Trophoblast cell (in vitro differentiated cells and primary cell): ENCODE data around the gene OR2L13. TPM values are rescaled to one million over a fixed set of nuclear protein-coding genes. Genes with fewer than 3 reads are reported as not detected.

Experiments
- DNase-seq, 2 donors: peaks; one replicate each; pipeline ENCODE4 v3.0.0-alpha.2; 2016
- H2AFZ ChIP-seq: 2 replicates; pipeline ENCODE4 v1.6.1; 2013; ENCODE audit warnings: low read length, moderate library complexity, mild to moderate bottlenecking; ENCODE audit not compliant: insufficient read depth, poor library complexity
- H2AK5ac ChIP-seq: 2 replicates; pipeline ENCODE4 v1.6.1; 2013; ENCODE audit warnings: mild to moderate bottlenecking, low read length
- H2BK120ac ChIP-seq: 2 replicates; pipeline ENCODE4 v1.6.1; 2013; ENCODE audit warnings: low read length, mild to moderate bottlenecking, moderate library complexity; ENCODE audit not compliant: insufficient read depth, poor library complexity
- H2BK12ac ChIP-seq: 2 replicates; pipeline ENCODE4 v1.6.1; 2013; ENCODE audit warnings: mild to moderate bottlenecking, low read length, moderate library complexity
- H2BK5ac ChIP-seq: 2 replicates; pipeline ENCODE4 v1.6.1; 2013; ENCODE audit warnings: low read length, low read depth, moderate library complexity, mild to moderate bottlenecking; ENCODE audit not compliant: poor library complexity
- H3K14ac ChIP-seq: 2 replicates; pipeline ENCODE4 v1.6.1; 2013; ENCODE audit warnings: mild to moderate bottlenecking, low read length
- H3K18ac ChIP-seq: 2 replicates; pipeline ENCODE4 v1.6.1; 2013; ENCODE audit warnings: mild to moderate bottlenecking, low read length
- H3K23ac ChIP-seq: 2 replicates; pipeline ENCODE4 v1.6.1; 2013; ENCODE audit warnings: low read length
- H3K27ac ChIP-seq: 2 replicates; pipeline ENCODE4 v1.5.1; 2013; ENCODE audit warnings: low read depth, mild to moderate bottlenecking, inconsistent platforms, low read length, moderate library complexity
- H3K27me3 ChIP-seq: 2 replicates; pipeline ENCODE4 v1.6.1; 2013; ENCODE audit warnings: inconsistent platforms, mild to moderate bottlenecking, low read length, moderate library complexity; ENCODE audit not compliant: insufficient read depth
- H3K36me3 ChIP-seq, 2 experiments: 1 replicate in 1 of 2; 2 replicates in 1 of 2; pipeline ENCODE4 v1.6.1; 2013; ENCODE audit warnings: low read length in 2 of 2, mild to moderate bottlenecking in 2 of 2, moderate library complexity in 1 of 2; ENCODE audit not compliant: insufficient read depth in 2 of 2, control insufficient read depth in 1 of 2
- H3K4ac ChIP-seq: 2 replicates; pipeline ENCODE4 v1.6.1; 2013; ENCODE audit warnings: low read depth, mild to moderate bottlenecking, low read length, moderate library complexity
- H3K4me1 ChIP-seq, 2 experiments: 1 replicate in 1 of 2; 2 replicates in 1 of 2; pipeline ENCODE4 v1.6.1; 2013; ENCODE audit warnings: low read length in 2 of 2, mild to moderate bottlenecking in 2 of 2, moderate library complexity in 1 of 2; ENCODE audit not compliant: insufficient read depth in 2 of 2, control insufficient read depth in 1 of 2
- H3K4me2 ChIP-seq: 2 replicates; pipeline ENCODE4 v1.6.1; 2013; ENCODE audit warnings: inconsistent platforms, mild to moderate bottlenecking, low read length, moderate library complexity
- H3K4me3 ChIP-seq: 2 replicates; pipeline ENCODE4 v1.5.1; 2013; ENCODE audit warnings: mild to moderate bottlenecking, low read depth, low read length, inconsistent platforms
- H3K79me1 ChIP-seq: one replicate; pipeline ENCODE4 v1.6.1; 2013; ENCODE audit warnings: low read length
- H3K79me2 ChIP-seq: 2 replicates; pipeline ENCODE4 v1.6.1; 2013; ENCODE audit warnings: low read length, mild to moderate bottlenecking; ENCODE audit not compliant: control insufficient read depth, insufficient read depth, poor library complexity
- H3K9ac ChIP-seq: 2 replicates; pipeline ENCODE4 v1.6.1; 2013; ENCODE audit warnings: mild to moderate bottlenecking, low read length
- H3K9me3 ChIP-seq: 2 replicates; pipeline ENCODE4 v1.6.1; 2013; ENCODE audit warnings: low read depth, mild to moderate bottlenecking, control low read depth, inconsistent platforms, low read length; ENCODE audit not compliant: insufficient read depth
- H4K12ac ChIP-seq: 2 replicates; pipeline ENCODE4 v1.6.1; 2013; ENCODE audit warnings: low read depth, mild to moderate bottlenecking, low read length, moderate library complexity
- H4K8ac ChIP-seq: 2 replicates; pipeline ENCODE4 v1.6.1; 2013; ENCODE audit warnings: low read depth, mild to moderate bottlenecking, low read length, moderate library complexity
- H4K91ac ChIP-seq: one replicate; pipeline ENCODE4 v1.6.1; 2013; ENCODE audit warnings: low read depth, mild to moderate bottlenecking, low read length, moderate library complexity
- WGBS: extraction: QIAGEN DNeasy Blood & Tissue Kit; methylation state at CpG from one replicate; pipeline ENCODE4 v1.1.7; 2013; ENCODE audit warnings: missing lambda C conversion rate; ENCODE audit not compliant: insufficient read length, insufficient coverage; ENCODE audit errors: extremely low coverage; 5-methylcytosine and 5-hydroxymethylcytosine counted together
- polyA plus RNA-seq: library from polyadenylated mRNA; stranded (reverse); fragments of 200-250 nt; gene quantifications from 2 replicates; pipeline ENCODE4 v1.2.3, GENCODE V29; 2013

The OR2L13 gene
- 0.03 TPM in 1 of 2 replicates, not detected in the other for polyA plus RNA-seq

- H3K9ac ChIP-seq, result no peak within 1 kb of the TSS
- no peak within 1 kb of the TSS for H3K14ac ChIP-seq
- H3K4me1 ChIP-seq, result no peaks in the 10 kb centered on the region
- H3K9me3 ChIP-seq, result peaks cover 6% of the 10 kb centered on the region
- H2AFZ ChIP-seq, result no peak within 1 kb of the TSS
- H3K27ac ChIP-seq, result no peak within 1 kb of the TSS
- H3K27me3 ChIP-seq, result no peaks in the 10 kb centered on the region
- H3K4ac ChIP-seq, result no peak within 1 kb of the TSS
- H3K79me2 ChIP-seq, result no peaks in the 10 kb centered on the region
- H4K12ac ChIP-seq, result no peak within 1 kb of the TSS
- no peak within 1 kb of the TSS for H4K91ac ChIP-seq
- H3K18ac ChIP-seq, result no peak within 1 kb of the TSS
- H4K8ac ChIP-seq, result no peak within 1 kb of the TSS
- no CpG with 5 or more reads among the region's 1 CpG for WGBS
- no peak within 1 kb of the TSS for H2BK120ac ChIP-seq
- H2BK5ac ChIP-seq, result no peak within 1 kb of the TSS
- H2BK12ac ChIP-seq, result no peak within 1 kb of the TSS
- no peak within 1 kb of the TSS for H3K23ac ChIP-seq
- no peak within 1 kb of the TSS for H3K4me3 ChIP-seq
- DNase-seq, result no peak
- H3K4me2 ChIP-seq, result no peak within 1 kb of the TSS
- H3K79me1 ChIP-seq, result no peaks in the 10 kb centered on the region
- H2AK5ac ChIP-seq, result no peak within 1 kb of the TSS
- H3K36me3 ChIP-seq, result no peaks in the 10 kb centered on the region
Measured at GRCh38 chr1:248094884-248095283, at the start of gene OR2L13. OR2L13 (plus strand) TSS chr1:248095184; CDS start chr1:248099376, 4,192 bp downstream.

- H3K36me3 ChIP-seq, result no peaks in the 10 kb centered on the region
- WGBS, result no CpG with 5 or more reads among the region's 5 CpGs
- H2AK5ac ChIP-seq, result no peak overlapping the region
- H3K9me3 ChIP-seq, result peaks cover 2% of the 10 kb centered on the region
- H3K4me2 ChIP-seq, result no peak overlapping the region
- no peaks in the 10 kb centered on the region for H3K4me1 ChIP-seq
- no peak overlapping the region for H3K14ac ChIP-seq
- no peak overlapping the region for H3K23ac ChIP-seq
- no peak overlapping the region for H2BK5ac ChIP-seq
- no peak overlapping the region for H2BK12ac ChIP-seq
- no peak overlapping the region for H3K27ac ChIP-seq
- no peaks in the 10 kb centered on the region for H3K79me2 ChIP-seq
- H4K8ac ChIP-seq, result no peak overlapping the region
- H4K91ac ChIP-seq, result no peak overlapping the region
- H2AFZ ChIP-seq, result no peak overlapping the region
- H2BK120ac ChIP-seq, result no peak overlapping the region
- no peak overlapping the region for H3K4me3 ChIP-seq
- no peak overlapping the region for H4K12ac ChIP-seq
- H3K27me3 ChIP-seq, result no peaks in the 10 kb centered on the region
- DNase-seq, result peak; percentile 1 to 58
- H3K4ac ChIP-seq, result no peak overlapping the region
- no peak overlapping the region for H3K18ac ChIP-seq
- H3K9ac ChIP-seq, result no peak overlapping the region
- H3K79me1 ChIP-seq, result no peaks in the 10 kb centered on the region
Measured at GRCh38 chr1:248045209-248045608, 49.8 kb upstream of the OR2L13 start.

- no peak within 1 kb of the TSS for H3K4ac ChIP-seq
- H3K27ac ChIP-seq, result no peak within 1 kb of the TSS
- no peak within 1 kb of the TSS for H4K8ac ChIP-seq
- no peak within 1 kb of the TSS for H2AK5ac ChIP-seq
- H3K4me1 ChIP-seq, result no peaks in the 10 kb centered on the region
- no peak within 1 kb of the TSS for H3K18ac ChIP-seq
- no peak within 1 kb of the TSS for H2BK120ac ChIP-seq
- no peak within 1 kb of the TSS for H2BK12ac ChIP-seq
- no peak within 1 kb of the TSS for H2BK5ac ChIP-seq
- no peak within 1 kb of the TSS for H3K4me2 ChIP-seq
- DNase-seq, result no peak
- no peak within 1 kb of the TSS for H3K23ac ChIP-seq
- H4K12ac ChIP-seq, result no peak within 1 kb of the TSS
- H3K79me1 ChIP-seq, result no peaks in the 10 kb centered on the region
- H3K36me3 ChIP-seq, result no peaks in the 10 kb centered on the region
- no peak within 1 kb of the TSS for H3K9ac ChIP-seq
- H3K14ac ChIP-seq, result no peak within 1 kb of the TSS
- no peak within 1 kb of the TSS for H4K91ac ChIP-seq
- no CpG with 5 or more reads among the region's 2 CpGs for WGBS
- no peaks in the 10 kb centered on the region for H3K27me3 ChIP-seq
- H3K9me3 ChIP-seq, result peaks cover 2% of the 10 kb centered on the region
- no peaks in the 10 kb centered on the region for H3K79me2 ChIP-seq
- H3K4me3 ChIP-seq, result no peak within 1 kb of the TSS
- no peak within 1 kb of the TSS for H2AFZ ChIP-seq
Measured at GRCh38 chr1:248046536-248046935, 48.4 kb upstream of the OR2L13 start, which contains the start of gene OR2L3. OR2L3 (plus strand) TSS chr1:248046836; CDS start chr1:248060682, 13,846 bp downstream.

- Histone ChIP-seq H3K79me1 (no peaks in the 10 kb centered on the region), H2AK5ac (no peak overlapping the region), H3K9me3 (peaks cover 2% of the 10 kb centered on the region), H3K79me2 (no peaks in the 10 kb centered on the region), H2BK5ac (no peak overlapping the region), H3K23ac (no peak overlapping the region), H3K36me3 (no peaks in the 10 kb centered on the region), H3K14ac (no peak overlapping the region), H4K91ac (no peak overlapping the region), H4K12ac (no peak overlapping the region), H3K18ac (no peak overlapping the region), H3K4ac (no peak overlapping the region), H2BK12ac (no peak overlapping the region), H3K9ac (no peak overlapping the region), H2AFZ (no peak overlapping the region), H3K27me3 (no peaks in the 10 kb centered on the region), H3K4me1 (no peaks in the 10 kb centered on the region), H3K4me2 (no peak overlapping the region), H4K8ac (no peak overlapping the region), H3K4me3 (no peak overlapping the region), H3K27ac (no peak overlapping the region), H2BK120ac (no peak overlapping the region)
- WGBS, result no CpG with 5 or more reads among the region's 1 CpG
- no peak for DNase-seq
Measured at GRCh38 chr1:248047008-248047407, 48.0 kb upstream of the OR2L13 start.
